Vagina (tissue), 2 donors: Measurements from ENCODE around the gene TP73.

ENCODE experiments used
- CTCF ChIP-seq, 3 experiments: fragments of 450-650 bp in 2 of 3; fragments of 200-600 bp in 1 of 3; sonication (generic) in 1 of 3; IDR thresholded peaks; one replicate each; pipeline ENCODE4 v1.5.1; 2017 to 2019; ENCODE audit warnings: antibody characterized with exemption in 3 of 3, mild to moderate bottlenecking in 2 of 3, moderate library complexity in 2 of 3
- POLR2A ChIP-seq, 2 donors: fragments of 450-650 bp; IDR thresholded peaks; one replicate each; pipeline ENCODE4 v1.6.1; 2017; ENCODE audit warnings: antibody characterized with exemption in 2 of 2, mild to moderate bottlenecking in 2 of 2, moderate library complexity in 2 of 2

DNA sequence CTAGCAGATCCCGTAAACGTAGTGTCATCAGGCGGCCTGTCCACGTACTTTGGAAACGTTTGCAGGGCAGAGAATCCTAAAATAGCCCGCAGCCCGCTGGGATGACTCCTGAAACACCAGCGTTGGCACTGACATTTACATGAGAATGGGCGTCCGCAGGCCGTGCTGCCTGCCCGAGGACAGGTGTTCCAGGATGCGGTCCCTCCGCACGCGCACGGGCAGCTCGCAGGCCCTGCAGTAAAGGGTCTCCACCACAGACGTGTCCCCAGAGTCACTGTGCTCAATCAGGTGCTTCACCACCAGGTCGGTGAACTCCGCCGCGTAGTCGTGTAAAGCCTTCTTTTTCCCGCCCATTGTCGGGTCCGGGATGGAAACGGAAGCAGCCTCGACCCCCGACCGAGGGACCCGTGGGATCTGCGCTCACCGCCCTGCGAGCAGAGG lies 94.1 kb downstream of the TP73 start:
- TF ChIP-seq CTCF (IDR thresholded peaks at IDR 0.05) (no peak), POLR2A (IDR thresholded peaks at IDR 0.05) (no peak)
